ENCODE data around the gene HMOX2.

The HMOX2 gene

DNA sequence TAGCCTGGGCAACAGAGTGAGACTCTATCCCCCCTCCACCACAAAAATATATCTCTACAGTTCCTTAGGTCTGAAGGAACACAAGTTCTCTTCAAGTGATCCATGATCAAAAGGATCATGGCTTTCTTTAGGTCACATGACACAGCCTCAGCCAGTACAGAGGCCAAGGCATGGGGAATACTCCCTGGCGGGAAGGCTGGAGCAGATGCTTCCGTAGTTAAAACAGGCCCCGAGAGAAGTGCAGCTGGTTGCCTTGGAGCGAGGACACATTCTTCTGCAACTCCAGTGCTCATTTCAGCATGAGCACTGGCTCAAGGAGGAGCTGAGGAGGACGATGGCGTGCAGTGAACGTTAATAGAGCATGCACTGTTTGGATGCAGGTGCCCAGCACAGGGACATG, 48.9 kb downstream of the HMOX2 start:
- no peak for DNase-seq (ENCODE audit: low read depth, low spot score)
- Histone ChIP-seq H3K9me3 (ENCODE audit: insufficient read depth, low read length) (no peaks in the 10 kb centered on the region), H3K4me3 (ENCODE audit: insufficient read length, low read depth) (no peak overlapping the region)

GRCh38 chr16:4525634-4526277, 49.6 kb downstream of the HMOX2 start:
- Histone ChIP-seq H3K27me3 (ENCODE audit: insufficient read depth, insufficient read length) (no peaks in the 10 kb centered on the region), H3K4me1 (ENCODE audit: insufficient read depth, insufficient read length) (peaks cover 23% of the 10 kb centered on the region), H3K4me3 (ENCODE audit: insufficient read length, low read depth) (no peak overlapping the region), H3K9me3 (ENCODE audit: insufficient read depth, low read length) (no peaks in the 10 kb centered on the region), H3K36me3 (ENCODE audit: insufficient read depth, insufficient read length, low read length) (peaks cover 23% of the 10 kb centered on the region), H3K9ac (ENCODE audit: insufficient read length, low read depth) (no peak overlapping the region)
- DNase-seq (ENCODE audit: low read depth, low spot score): no peak
- TF ChIP-seq SUZ12 (IDR thresholded peaks at IDR 0.05; ENCODE audit: extremely low read depth, insufficient read depth, insufficient read length) (no peak), YY1 (IDR thresholded peaks at IDR 0.05; ENCODE audit: insufficient read depth, insufficient read length) (no peak), ZNF274 (IDR thresholded peaks at IDR 0.05; ENCODE audit: low read depth, low read length) (no peak)

More for the DNA sequence above, 48.9 kb downstream of the HMOX2 start:
- TF ChIP-seq ZNF274 (IDR thresholded peaks at IDR 0.05; ENCODE audit: low read depth, low read length): no peak
- no peak for TF ChIP-seq YY1 (IDR thresholded peaks at IDR 0.05; ENCODE audit: insufficient read depth, insufficient read length)
- TF ChIP-seq SUZ12 (IDR thresholded peaks at IDR 0.05; ENCODE audit: extremely low read depth, insufficient read depth, insufficient read length): no peak
- Histone ChIP-seq H3K36me3 (ENCODE audit: insufficient read depth, insufficient read length, low read length) (peaks cover 24% of the 10 kb centered on the region), H3K4me1 (ENCODE audit: insufficient read depth, insufficient read length) (peaks cover 22% of the 10 kb centered on the region), H3K27me3 (ENCODE audit: insufficient read depth, insufficient read length) (no peaks in the 10 kb centered on the region), H3K9ac (ENCODE audit: insufficient read length, low read depth) (no peak overlapping the region)

DNA sequence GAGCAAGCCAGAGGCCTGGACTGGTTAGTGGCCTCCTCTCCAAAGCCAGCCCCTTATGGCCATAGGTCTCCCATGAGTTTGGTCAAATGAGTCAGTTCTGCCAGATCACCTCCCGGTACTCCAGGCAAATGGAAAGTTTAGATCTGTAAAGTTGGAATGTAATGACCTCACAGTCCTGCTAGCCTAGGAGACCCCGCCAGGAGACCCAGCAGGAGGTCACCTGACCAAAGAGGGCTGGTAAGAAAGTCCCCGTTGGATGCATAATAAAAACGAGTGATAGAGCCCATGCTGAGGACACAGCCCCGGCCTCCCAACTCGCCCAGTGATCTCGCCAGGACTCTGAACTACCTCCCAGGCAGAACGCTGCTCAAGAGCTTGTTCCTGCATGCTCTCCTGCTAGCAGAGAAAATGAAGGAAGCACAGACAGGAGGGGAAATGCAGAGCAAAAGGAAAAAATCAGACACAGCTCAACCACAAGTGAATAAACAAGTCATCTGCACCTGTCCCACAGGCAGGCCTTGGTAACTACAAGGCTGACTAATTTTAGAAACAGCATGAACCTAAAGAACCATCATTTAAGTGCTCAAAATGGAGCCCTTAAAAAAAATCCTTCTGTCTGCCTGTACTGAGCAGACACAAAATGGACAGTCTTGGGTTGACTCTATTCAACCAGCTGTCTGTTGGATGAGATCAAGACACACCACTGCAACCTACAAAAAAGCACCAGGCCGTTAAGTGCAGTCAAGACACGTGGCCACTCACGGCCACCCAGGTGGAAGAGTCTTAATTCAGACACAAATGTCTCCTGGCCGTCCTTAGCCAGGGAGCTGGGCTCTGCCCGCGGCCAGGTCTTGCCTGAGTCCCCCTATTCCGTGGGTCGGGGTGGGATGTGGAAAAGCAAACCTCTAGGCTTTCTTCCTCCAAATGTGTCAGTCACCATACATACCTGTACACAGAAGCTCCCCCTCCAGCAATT, 53.2 kb downstream of the HMOX2 start:
- DNase-seq (ENCODE audit: low read depth, low spot score): peak; percentile 68
- Histone ChIP-seq H3K36me3 (ENCODE audit: insufficient read depth, insufficient read length, low read length) (peaks cover 32% of the 10 kb centered on the region), H3K9ac (ENCODE audit: insufficient read length, low read depth) (peak overlapping the region; percentile 47), H3K9me3 (ENCODE audit: insufficient read depth, low read length) (no peaks in the 10 kb centered on the region), H3K4me1 (ENCODE audit: insufficient read depth, insufficient read length) (peaks cover 14% of the 10 kb centered on the region), H3K4me3 (ENCODE audit: insufficient read length, low read depth) (no peak overlapping the region), H3K27me3 (ENCODE audit: insufficient read depth, insufficient read length) (no peaks in the 10 kb centered on the region)
- TF ChIP-seq SUZ12 (IDR thresholded peaks at IDR 0.05; ENCODE audit: extremely low read depth, insufficient read depth, insufficient read length) (no peak), YY1 (IDR thresholded peaks at IDR 0.05; ENCODE audit: insufficient read depth, insufficient read length) (no peak), ZNF274 (IDR thresholded peaks at IDR 0.05; ENCODE audit: low read depth, low read length) (no peak)

DNA sequence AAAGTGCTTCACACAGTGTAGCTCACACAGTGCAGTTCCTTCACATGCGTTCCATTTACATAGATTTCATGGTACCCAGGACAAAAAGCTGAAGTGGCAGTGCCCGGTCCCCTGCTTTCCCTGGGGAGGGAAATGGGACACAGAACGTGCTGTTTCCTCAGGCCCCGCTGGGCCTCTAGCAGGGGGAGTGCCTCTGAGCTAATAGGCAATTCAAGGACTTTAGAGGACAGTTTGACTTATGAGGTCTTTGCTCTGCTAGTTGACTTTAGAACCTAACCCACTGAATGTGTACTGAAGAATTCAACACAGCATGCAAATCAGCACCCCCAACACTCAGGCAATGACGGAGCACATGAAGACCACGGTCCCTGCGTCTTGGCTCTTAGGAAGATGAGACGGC, 55.6 kb downstream of the HMOX2 start:
- no peaks in the 10 kb centered on the region for H3K27me3 ChIP-seq (ENCODE audit: insufficient read depth, insufficient read length)
- no peaks in the 10 kb centered on the region for H3K9me3 ChIP-seq (ENCODE audit: insufficient read depth, low read length)
- H3K4me3 ChIP-seq (ENCODE audit: insufficient read length, low read depth): no peak overlapping the region
- no peak overlapping the region for H3K9ac ChIP-seq (ENCODE audit: insufficient read length, low read depth)
- peaks cover 19% of the 10 kb centered on the region for H3K4me1 ChIP-seq (ENCODE audit: insufficient read depth, insufficient read length)
- peaks cover 46% of the 10 kb centered on the region for H3K36me3 ChIP-seq (ENCODE audit: insufficient read depth, insufficient read length, low read length)
- DNase-seq (ENCODE audit: low read depth, low spot score): no peak
- TF ChIP-seq YY1 (IDR thresholded peaks at IDR 0.05; ENCODE audit: insufficient read depth, insufficient read length): no peak
- no peak for TF ChIP-seq SUZ12 (IDR thresholded peaks at IDR 0.05; ENCODE audit: extremely low read depth, insufficient read depth, insufficient read length)
- no peak for TF ChIP-seq ZNF274 (IDR thresholded peaks at IDR 0.05; ENCODE audit: low read depth, low read length)

GRCh38 chr16:4532238-4532637, 56.0 kb downstream of the HMOX2 start:
- peaks cover 20% of the 10 kb centered on the region for H3K4me1 ChIP-seq (ENCODE audit: insufficient read depth, insufficient read length)
- no peak overlapping the region for H3K4me3 ChIP-seq (ENCODE audit: insufficient read length, low read depth)
- no peaks in the 10 kb centered on the region for H3K9me3 ChIP-seq (ENCODE audit: insufficient read depth, low read length)
- H3K27me3 ChIP-seq (ENCODE audit: insufficient read depth, insufficient read length): peaks cover 2% of the 10 kb centered on the region
- no peak overlapping the region for H3K9ac ChIP-seq (ENCODE audit: insufficient read length, low read depth)
- peaks cover 47% of the 10 kb centered on the region for H3K36me3 ChIP-seq (ENCODE audit: insufficient read depth, insufficient read length, low read length)
- DNase-seq (ENCODE audit: low read depth, low spot score): no peak
- TF ChIP-seq ZNF274 (IDR thresholded peaks at IDR 0.05; ENCODE audit: low read depth, low read length) (no peak), YY1 (IDR thresholded peaks at IDR 0.05; ENCODE audit: insufficient read depth, insufficient read length) (no peak)

DNA sequence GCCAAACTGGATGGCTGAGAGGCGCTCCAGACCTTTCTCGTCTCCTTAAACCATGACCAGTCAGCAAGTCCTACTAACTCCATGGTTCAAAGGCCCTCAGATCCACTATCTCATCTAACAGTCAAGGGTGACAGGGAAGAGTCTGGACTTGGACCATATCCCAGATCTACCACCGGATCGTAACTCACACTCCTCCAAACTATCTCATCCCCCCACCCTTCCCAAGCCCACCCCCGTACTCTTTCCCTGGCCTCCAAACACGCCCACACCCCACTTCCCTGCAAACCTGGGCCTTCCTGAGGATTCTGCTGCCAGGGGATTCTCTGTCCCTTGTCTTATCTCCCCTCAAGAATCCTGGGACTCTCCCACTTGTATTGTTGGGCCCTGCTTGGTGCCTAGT, 57.3 kb downstream of the HMOX2 start:
- no peaks in the 10 kb centered on the region for H3K9me3 ChIP-seq (ENCODE audit: insufficient read depth, low read length)
- H3K4me1 ChIP-seq (ENCODE audit: insufficient read depth, insufficient read length): peaks cover 22% of the 10 kb centered on the region
- peaks cover 8% of the 10 kb centered on the region for H3K27me3 ChIP-seq (ENCODE audit: insufficient read depth, insufficient read length)
- no peak overlapping the region for H3K4me3 ChIP-seq (ENCODE audit: insufficient read length, low read depth)
- TF ChIP-seq YY1 (IDR thresholded peaks at IDR 0.05; ENCODE audit: insufficient read depth, insufficient read length) (no peak), ZNF274 (IDR thresholded peaks at IDR 0.05; ENCODE audit: low read depth, low read length) (no peak), SUZ12 (IDR thresholded peaks at IDR 0.05; ENCODE audit: extremely low read depth, insufficient read depth, insufficient read length) (no peak)
- no peak overlapping the region for H3K9ac ChIP-seq (ENCODE audit: insufficient read length, low read depth)
- no peak for DNase-seq (ENCODE audit: low read depth, low spot score)
- H3K36me3 ChIP-seq (ENCODE audit: insufficient read depth, insufficient read length, low read length): peaks cover 47% of the 10 kb centered on the region

DNA sequence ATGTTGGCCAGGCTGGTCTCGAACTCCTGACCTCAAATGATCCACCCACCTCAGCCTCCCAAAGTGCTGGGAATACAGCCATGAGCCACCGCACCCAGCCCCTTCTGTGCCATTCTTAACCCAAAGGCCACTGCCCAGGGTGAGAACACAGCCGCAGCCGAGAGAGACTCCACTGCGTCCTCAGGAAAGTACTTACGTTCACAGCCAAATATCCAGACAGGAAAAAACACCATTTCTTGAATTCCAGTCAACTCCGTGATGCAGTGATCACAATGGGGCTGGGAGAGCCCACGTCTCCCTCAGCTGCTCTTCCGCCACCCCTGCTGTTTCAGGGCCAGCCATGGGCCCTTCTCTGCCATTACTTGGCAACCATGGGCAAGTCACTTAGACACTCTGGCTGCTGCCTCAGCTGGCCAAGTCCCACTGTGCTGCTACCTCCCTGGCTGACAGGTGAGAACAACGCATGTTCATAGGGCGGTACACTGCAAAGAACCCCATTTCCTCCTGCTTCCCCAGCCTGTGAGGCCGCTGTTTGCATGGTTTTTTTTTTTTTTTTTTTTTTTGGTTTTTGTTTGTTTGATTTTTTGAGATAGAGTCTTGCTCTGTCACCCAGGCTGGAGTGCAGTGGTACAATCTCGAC, 58.1 kb downstream of the HMOX2 start:
- H3K9me3 ChIP-seq (ENCODE audit: insufficient read depth, low read length): peaks cover 5% of the 10 kb centered on the region
- no peak for DNase-seq (ENCODE audit: low read depth, low spot score)
- TF ChIP-seq SUZ12 (IDR thresholded peaks at IDR 0.05; ENCODE audit: extremely low read depth, insufficient read depth, insufficient read length) (no peak), ZNF274 (IDR thresholded peaks at IDR 0.05; ENCODE audit: low read depth, low read length) (no peak), YY1 (IDR thresholded peaks at IDR 0.05; ENCODE audit: insufficient read depth, insufficient read length) (no peak)
- peaks cover 22% of the 10 kb centered on the region for H3K4me1 ChIP-seq (ENCODE audit: insufficient read depth, insufficient read length)
- H3K36me3 ChIP-seq (ENCODE audit: insufficient read depth, insufficient read length, low read length): peaks cover 47% of the 10 kb centered on the region
- no peak overlapping the region for H3K4me3 ChIP-seq (ENCODE audit: insufficient read length, low read depth)
- H3K27me3 ChIP-seq (ENCODE audit: insufficient read depth, insufficient read length): peaks cover 8% of the 10 kb centered on the region
- no peak overlapping the region for H3K9ac ChIP-seq (ENCODE audit: insufficient read length, low read depth)

Measured in NT2/D1 (cell line).